DOHH2 (cell line): ENCODE measurements around the gene CACNA1D.
"Not testable (repeated sequence)": the region's sequence is repeated elsewhere in the genome, so short reads cannot be mapped to it uniquely, and the experiment has no call there.

Source experiments
- EZH2phosphoT487 ChIP-seq: fragments of 200-600 bp; sonication (generic); IDR thresholded peaks from 2 replicates; pipeline ENCODE4 v1.6.1; 2017; ENCODE audit warnings: borderline replicate concordance, mild to moderate bottlenecking, antibody characterized with exemption, low read length, moderate library complexity, mixed read lengths
- TF ChIP-seq, protein P1 (sequence below): fragments of 200-600 bp; sonication (generic); IDR thresholded peaks from one replicate; pipeline ENCODE4 v1.5.1; 2014; ENCODE audit warnings: antibody characterized with exemption, mild to moderate bottlenecking, low read depth, low read length; ENCODE audit not compliant: poor library complexity, severe bottlenecking

DNA sequence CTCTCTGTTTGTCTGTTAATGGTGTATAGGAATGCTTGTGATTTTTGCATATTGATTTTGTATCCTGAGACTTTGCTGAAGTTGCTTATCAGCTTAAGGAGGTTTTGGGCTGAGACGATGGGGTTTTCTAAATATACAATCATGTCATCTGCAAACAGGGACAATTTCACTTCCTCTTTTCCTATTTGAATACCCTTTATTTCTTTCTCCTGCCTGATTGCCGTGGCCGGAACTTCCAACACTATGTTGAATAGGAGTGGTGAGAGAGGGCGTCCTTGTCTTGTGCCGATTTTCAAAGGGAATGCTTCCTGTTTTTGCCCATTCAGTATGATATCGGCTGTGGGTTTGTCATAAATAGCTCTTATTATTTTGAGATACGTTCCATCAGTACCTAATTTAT lies 24.7 kb upstream of the CACNA1D start:
- TF ChIP-seq, protein P1, sequence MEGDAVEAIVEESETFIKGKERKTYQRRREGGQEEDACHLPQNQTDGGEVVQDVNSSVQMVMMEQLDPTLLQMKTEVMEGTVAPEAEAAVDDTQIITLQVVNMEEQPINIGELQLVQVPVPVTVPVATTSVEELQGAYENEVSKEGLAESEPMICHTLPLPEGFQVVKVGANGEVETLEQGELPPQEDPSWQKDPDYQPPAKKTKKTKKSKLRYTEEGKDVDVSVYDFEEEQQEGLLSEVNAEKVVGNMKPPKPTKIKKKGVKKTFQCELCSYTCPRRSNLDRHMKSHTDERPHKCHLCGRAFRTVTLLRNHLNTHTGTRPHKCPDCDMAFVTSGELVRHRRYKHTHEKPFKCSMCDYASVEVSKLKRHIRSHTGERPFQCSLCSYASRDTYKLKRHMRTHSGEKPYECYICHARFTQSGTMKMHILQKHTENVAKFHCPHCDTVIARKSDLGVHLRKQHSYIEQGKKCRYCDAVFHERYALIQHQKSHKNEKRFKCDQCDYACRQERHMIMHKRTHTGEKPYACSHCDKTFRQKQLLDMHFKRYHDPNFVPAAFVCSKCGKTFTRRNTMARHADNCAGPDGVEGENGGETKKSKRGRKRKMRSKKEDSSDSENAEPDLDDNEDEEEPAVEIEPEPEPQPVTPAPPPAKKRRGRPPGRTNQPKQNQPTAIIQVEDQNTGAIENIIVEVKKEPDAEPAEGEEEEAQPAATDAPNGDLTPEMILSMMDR: not testable (repeated sequence)
- TF ChIP-seq EZH2phosphoT487: not testable (repeated sequence)
